ENCODE results near the gene ICAM2.

Gene ICAM2

DNA sequence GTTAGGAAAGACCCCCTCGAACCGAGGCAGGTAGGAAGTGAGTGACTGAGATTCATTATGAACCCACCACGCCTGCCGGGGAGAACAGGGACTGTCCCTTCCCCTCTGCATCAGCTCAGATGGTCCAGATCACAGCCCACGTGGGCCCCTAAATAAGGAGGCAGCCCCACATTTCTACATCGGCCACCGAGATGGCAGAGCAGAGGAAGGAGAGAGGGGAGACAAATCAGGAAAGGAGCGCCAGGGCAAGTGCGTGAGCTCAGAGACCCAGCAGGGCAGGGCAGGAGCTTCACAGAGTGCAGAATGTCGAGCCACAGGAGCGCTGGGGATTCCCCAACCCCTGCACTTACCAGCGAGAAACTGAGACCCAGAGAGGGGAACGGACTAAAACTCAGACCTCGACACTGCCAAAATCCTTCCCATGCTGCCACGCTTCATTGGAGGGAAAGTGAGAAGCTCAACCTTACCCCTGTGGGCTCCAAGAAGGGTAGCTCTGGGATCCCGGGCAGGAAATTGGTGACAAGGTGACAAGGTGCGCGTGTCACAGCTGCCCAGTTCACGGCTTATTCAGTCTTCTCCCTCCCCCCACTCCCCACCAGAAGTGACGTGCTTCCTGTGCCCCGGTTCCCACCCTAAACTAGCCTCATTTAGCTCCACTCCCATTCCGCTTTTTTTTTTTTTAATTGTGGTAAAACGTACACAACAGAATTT lies at the start of gene ICAM2:
TSS of gene ICAM2 (minus strand) at position 578 of the 711 bp plus-strand sequence. CDS start 13,942 bp downstream, outside the sequence.
- DNase-seq (ENCODE audit: low read depth in 2 of 2), result peak; percentile 85 to 88

DNA sequence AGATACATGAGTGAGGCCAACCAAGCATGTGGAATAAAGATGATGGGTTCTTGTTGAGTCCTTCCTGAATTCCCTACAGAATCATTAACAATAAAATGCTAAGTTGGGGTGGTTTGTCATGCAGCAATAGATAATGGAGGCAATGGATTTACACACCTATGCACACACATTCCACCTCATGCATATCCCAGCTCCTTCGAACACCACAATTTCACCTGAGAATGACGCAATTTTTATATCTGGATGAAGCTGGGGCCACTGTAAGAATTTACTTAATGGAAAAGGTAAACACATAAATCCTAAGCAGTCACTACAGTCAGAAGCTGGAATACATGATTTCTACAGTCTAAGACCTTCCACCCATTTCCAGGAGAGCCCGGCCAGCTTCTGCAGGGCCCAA lies 49.8 kb upstream of the ICAM2 start:
- no peak for DNase-seq (ENCODE audit: low read depth in 2 of 2)

DNA sequence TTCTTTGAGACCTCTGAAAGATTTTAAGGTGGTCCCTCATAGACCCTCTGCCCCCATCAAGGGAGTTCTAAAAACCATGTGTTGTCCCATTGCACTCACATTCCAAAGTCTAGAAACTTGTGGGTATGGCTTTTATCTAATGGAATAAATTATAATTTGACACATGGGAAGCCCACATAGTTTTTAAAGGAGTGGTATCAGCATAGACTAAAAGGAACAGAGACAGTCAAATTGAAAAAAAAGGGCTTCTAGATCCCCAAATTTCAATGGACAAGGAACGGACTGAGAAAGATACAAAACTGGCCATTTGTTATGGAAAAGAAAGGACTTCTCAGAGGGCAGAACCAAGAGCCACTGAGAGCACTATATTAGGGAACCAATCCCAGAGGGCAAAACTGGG lies 48.7 kb upstream of the ICAM2 start:
- no peak for DNase-seq (ENCODE audit: low read depth in 2 of 2)

DNA sequence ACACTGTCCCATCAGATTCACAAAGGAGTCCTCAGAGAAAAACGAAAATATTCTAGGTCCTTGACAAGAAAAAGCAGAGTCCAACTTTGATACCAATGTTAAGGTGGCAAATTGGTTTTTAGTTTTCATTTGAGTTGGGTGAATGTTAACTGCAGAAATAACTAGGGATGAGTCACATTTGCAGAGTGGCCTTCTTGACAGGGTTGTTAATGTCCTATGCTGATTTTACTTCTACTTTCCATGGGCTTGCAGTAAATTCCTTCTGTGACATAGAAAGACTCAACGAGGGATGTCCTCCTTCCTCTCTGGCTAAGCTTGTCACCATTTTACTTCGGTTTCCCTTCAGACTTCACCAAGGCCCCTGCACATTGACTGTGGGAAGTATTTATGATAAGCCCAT lies 47.2 kb upstream of the ICAM2 start:
- no peak for DNase-seq (ENCODE audit: low read depth in 2 of 2)

DNA sequence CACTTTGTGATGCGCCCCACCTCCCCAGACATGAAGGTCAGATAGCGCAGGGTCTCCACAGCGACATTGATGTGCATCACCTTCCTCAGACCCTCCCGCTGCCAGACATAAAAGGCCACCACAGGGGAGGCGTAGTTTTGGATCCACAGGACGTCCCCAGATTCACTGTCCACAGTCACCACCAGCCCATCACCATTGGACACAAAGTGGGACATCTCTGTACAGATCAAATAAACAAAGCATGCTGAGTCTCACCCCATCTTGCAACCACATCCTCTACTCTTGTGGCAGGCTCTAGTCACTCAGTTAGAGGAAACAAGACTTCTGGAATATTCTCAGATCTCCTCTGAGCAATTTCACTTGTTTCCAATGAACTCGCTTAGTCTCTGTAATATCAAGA lies 46.3 kb upstream of the ICAM2 start:
- DNase-seq (ENCODE audit: low read depth in 2 of 2), result no peak

DNA sequence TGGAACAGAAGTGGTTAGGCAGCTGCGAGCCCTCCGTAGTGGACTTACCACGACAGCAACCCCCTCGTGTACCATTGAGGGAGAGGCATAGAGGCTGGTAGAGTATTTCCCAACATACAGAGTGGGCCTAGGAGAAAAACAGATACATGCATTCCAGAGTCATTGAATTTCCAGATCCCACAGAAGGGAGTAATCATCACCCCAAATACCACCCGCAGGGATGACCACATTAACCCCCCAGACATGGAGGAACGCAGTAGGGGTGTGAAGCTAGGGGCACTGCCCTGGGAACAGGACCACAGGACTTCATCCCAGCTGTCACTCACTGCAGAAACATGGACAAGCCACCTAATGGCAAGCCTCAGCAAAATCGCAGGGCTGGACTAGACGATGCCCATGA lies 44.7 kb upstream of the ICAM2 start:
- DNase-seq (ENCODE audit: low read depth in 2 of 2), result no peak

DNA sequence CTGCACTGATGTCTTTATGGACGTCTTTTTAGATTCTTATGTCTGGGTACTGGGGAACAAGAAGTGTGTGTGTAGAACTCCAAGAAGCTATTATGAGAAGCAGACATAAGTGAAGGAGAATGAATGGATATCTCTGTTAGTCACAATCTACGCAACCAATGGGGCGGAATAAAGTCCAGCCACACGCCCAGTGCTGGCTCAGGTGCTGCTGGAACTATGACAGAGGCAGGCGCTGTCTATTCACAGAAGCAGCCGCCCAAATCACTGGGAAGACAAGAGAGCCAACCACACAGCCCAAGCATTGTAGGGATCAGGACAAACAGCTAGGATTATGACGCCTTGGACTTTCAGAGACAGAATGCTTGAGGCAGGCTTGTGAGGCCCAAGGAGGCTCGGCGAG lies 43.9 kb upstream of the ICAM2 start:
- no peak for DNase-seq (ENCODE audit: low read depth in 2 of 2)

DNA sequence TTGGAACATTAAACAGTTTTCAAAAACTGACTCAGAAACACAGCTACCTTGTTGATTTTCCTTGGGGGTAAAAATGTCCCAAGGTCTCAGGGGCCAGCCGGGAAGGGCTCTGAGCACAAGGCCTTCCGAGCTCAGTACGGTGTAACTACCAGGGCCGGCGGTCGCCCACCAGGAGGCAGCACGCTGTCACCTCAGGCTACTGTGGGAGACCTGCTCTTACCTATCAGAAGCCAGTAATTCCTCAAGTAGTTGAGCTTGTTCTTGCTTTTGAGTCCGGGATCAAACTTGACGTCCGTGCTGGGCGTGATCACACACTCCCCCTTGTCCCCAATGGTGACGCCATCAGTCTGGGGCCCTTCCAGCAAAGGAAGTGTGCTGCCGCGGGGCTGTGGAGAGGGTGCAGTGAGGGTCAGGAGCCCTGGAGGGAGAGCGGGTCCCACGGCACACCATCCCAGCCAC lies 43.4 kb upstream of the ICAM2 start:
- peak in 1 of 2 donors; percentile 21 for DNase-seq (ENCODE audit: low read depth in 2 of 2)

DNA sequence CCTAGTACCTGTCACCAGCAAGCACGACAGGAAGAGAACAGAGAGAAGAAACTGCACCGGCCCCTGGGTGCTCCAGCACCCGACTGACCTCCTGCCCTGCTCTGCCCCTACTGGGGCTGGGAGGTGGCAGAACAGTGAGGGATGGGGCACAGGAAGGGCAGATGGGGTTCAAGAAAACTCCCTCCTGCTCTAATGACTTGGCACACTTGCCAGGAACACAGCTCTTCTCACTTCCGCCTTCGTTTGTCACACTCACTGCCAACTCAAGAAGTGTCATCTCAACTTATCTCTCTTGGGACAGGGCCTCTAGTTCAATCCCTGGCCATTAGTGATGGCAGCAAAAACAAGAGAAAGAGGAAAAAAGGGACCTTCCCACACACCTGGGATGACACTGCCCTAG lies 42.7 kb upstream of the ICAM2 start:
- no peak for DNase-seq (ENCODE audit: low read depth in 2 of 2)

DNA sequence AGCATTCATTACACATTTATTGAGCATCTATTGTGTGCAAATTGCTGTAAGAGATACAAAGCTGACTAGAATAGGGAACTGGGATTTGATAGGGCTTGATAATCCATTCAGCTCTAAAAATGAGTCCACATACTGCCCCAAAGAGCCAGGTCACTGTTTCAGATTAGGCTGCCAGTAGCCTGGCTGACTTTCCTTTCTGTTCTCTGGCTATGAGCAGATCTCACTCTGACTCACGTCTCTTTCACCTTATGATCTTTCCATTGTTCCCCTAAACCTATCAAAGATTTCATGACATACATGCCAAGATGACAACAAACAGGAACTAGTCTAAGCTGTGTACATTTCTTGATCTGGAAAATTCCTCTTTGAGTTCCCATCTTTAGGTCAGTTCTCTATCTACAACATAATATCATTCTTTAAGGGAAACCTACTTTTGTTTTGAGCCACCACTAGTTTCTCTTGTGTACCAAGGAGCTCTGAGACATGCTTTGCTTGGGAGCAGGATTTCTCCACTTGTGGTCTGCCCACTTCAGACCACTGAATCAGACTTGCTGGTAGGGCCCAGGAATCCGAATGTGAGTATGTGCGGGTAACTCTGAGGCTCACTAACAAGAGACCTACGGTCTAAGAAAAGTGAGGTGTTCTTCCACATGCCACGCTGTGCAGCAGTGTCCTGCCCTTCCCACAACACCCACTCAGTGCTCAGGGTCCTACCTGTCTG lies 40.9 kb upstream of the ICAM2 start:
- no peak for DNase-seq (ENCODE audit: low read depth in 2 of 2)

DNA sequence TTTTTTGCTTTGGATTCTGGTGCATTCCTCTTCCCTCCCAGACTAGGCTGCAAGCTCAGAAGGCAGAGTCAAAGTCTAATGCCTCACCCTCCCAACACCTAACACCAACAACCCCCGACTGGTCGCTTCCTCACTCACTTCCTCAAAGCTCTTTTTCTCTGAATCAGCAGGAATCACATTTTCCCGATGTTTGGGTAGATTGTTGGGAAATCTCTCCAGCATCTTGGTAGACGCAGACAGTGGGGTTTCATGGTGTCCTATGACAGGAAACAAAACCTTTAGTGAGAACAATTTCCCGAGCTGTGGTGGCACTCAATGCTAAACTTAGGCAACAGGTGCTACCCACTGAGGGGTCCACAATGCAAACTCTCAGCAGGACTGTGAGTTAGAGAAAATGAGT lies 39.9 kb upstream of the ICAM2 start:
- no peak for DNase-seq (ENCODE audit: low read depth in 2 of 2)

DNA sequence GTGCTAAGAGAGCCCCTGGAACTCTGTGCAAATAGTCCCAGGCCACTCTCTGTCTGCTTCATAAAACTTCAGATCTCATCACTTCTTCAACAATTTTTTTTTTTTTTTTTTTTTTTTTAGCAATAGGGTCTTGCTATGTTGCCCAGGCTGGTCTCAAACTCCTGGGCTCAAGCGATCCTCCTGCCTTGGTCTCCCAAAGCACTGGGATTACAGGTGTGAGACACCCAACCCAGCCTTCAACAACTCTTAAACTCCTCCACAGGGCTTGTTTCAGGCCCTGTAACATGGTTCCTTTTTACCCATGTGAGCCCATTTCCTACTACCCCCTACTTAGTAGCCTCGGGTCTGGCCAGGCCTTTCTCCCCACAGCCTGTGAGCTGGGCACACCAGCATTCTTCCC lies 39.3 kb upstream of the ICAM2 start:
- DNase-seq (ENCODE audit: low read depth in 2 of 2), result no peak

DNA sequence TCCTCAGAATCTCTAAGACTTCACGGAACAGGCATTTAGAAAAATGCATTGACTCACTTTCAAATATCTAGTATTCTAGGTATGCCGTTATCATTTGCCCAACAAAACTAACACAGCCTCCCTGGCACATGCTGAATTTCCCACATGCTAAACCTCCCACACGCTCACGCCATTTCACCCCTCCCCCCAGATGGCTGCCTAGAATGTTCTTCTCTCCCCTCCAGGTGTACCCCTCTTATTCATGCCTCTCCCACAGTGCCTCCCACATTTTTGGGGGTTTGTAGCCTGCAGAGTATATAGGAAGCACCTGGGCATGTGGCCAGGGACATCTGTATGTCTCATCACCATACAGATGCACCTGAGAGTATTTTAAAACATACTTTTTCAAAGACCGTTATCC lies 38.2 kb upstream of the ICAM2 start:
- no peak for DNase-seq (ENCODE audit: low read depth in 2 of 2)

DNA sequence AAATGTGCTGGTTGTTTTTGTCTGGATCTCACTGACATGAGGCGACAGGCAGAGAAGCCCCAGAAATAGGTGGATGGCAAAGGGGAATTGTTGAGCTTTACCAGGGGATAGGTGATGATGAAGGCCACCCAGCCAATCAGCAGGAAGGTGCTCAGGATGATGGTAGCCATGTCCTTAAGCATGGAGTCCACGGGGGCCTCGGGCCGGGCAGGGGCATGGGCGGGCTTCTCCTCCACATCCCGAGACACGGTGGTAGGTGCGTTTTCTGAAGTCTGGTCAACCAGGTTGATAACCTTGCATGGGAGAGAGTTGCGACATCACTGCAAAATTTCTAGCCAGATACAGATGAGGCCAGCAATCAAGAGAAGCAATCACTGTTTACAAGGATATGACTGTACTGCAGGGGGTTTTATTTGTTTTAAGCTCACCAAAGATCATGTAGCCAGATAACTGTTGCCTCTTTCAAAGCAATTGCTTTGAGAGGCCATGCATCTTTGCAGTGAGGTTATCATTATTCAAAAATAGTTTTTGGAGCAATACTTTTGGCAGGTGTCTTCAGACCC lies 37.3 kb upstream of the ICAM2 start:
- no peak for DNase-seq (ENCODE audit: low read depth in 2 of 2)

DNA sequence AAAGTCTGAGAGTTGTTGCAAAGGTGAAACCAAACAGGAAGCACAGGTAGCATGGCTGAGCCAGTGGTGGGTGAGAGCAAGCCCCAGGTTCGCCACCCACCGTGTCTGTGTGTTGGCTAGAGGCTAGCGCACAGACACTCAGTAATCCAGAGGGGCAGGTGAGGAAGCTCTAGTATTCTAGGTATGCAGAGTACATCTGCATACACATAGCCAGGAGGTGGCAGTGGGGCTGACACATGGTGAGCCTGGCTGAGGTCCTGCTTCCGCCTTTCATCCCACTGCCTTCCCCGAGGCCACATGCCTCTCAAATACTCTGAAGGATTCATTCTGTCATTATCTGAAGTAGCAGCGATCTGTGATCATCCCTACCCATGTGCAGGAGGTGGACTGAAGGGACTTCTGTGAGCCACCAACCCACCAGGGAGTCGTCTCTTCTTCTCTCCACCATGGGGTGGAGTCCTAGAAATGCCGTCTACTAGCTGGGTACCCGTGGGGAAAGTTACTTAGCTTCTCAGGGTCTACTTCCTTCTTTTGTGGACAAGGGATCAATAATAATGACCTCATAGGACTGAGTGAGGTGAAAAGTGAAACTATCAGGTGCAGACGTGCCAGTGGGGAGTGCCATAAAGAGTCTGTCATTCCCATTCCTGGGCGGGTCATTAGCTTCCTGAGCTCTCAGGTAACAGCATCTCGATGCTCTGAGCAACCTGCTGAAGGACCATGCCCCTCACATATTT lies 36.0 kb upstream of the ICAM2 start:
- DNase-seq (ENCODE audit: low read depth in 2 of 2), result no peak

DNA sequence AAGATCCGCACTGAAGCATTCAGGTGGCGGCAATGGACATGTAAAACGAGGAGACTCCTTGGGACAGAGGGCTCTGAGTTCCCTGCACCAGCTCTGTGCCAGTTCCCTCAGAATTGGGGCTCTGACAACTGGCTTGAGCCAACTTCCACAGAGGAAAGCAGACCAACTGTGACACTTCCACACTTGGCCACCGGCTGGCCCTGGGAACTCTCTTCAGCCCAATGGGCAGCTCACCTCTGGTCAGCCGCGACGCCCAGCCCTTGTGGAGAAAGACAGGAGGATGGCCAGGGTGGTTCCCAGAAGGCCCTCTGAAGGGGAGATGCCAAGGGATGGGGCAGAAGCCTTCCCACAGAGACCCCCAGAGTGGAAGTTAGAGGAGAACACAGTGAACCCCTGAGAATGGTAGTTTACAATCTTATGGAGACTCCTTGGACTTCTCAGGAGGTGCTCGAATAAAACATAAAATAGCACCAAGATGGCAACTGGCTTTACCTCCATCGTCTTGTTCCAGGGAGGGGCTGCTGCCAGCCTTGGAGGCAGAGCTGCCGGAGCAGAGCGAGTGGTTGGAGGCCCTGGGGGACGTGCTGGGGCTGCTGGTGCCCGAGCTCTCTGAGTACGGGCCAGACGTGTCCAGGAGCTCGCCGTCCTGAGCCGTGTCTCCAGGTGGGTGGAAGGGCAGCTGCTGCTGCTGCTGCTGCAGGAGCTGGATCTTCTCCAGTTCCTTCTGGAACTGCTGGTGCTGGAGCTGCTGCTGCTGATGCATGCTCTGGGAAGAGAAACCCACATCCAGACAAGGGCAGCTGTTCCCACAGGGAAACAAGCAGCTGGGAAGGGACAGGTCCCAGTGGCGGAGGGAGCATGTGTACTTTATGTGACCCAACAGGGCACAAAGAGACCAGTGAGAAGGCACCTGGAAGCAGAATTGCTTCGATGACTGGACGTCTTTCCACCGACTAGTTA lies 35.0 kb upstream of the ICAM2 start:
- no peak for DNase-seq (ENCODE audit: low read depth in 2 of 2)

DNA sequence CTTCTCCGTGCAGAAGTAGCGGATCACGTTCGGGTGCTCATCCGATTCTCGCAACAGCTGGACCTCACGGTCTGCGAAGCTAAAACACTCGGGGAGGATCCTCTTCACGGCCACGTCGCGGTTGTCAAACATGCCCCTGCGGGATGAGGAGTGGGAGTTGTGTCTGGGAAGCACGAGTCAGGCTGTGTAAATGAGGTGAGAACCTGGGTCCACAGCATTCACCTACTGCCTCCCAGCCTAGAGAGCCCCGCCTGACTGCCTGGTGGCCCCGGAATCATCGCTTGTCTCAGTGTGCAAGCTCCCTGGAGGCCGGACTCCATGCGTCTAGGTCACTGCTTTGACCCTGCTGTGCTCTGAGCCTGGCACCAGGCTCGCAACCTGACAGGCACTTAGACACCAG lies 33.9 kb upstream of the ICAM2 start:
- DNase-seq (ENCODE audit: low read depth in 2 of 2), result no peak

DNA sequence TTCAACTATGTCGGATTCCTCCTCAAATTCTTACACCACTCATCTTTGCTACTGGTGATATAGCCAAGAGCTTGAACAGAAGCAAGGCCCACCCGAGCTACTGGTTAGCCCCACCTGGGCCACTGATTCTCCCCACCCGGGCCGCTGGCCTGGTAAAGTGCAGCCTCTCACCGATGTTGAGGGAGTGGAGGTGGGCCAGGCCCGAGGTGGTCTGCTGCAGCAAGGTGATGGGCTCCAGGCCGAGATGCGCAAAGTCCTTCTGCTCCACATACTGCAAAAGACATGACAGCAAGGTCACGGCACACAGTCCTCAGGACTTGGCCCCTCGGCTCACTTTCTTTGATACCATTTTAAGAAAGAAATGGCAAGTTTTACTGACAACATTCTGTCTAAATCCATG lies 32.7 kb upstream of the ICAM2 start:
- no peak for DNase-seq (ENCODE audit: low read depth in 2 of 2)

DNA sequence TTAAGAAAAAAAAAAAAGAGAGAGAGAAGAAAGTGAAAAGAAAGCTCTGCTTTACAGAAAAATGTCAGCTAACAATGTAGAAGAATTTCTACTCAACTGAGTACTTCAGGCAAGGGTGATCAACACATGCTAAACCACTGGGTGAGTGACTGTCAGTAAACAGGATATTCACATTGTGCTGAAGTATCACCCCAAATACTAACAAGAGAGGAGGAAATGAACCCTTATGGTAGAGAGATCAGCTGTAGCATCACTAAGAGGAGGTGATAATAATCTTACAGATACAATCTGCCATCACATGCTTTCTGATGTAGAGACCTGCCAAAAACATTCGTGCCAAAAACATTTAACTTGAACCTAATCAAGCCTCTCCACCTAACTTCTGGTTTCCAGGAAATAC lies 30.7 kb upstream of the ICAM2 start:
- DNase-seq (ENCODE audit: low read depth in 2 of 2), result no peak

DNA sequence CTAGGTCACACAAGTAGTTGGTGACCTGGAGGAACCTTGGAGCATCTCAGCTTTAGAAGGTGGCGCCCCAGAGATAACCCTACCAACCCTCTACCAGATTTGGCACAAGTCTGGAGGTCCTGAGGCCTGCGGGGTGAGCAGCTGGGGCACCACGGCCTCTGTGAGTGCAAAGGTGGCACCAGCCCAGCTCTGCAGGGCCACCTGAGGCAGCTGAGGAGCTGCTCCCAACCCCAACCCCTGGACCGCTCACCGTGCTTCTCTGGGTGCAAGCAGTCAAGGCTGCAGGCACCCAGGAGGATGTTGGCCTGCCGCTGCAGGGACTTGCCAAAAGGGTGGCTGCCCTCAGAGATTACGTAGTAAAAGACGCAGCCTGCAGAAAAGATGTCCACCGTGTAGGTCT lies 28.4 kb upstream of the ICAM2 start:
- DNase-seq (ENCODE audit: low read depth in 2 of 2), result no peak

DNA sequence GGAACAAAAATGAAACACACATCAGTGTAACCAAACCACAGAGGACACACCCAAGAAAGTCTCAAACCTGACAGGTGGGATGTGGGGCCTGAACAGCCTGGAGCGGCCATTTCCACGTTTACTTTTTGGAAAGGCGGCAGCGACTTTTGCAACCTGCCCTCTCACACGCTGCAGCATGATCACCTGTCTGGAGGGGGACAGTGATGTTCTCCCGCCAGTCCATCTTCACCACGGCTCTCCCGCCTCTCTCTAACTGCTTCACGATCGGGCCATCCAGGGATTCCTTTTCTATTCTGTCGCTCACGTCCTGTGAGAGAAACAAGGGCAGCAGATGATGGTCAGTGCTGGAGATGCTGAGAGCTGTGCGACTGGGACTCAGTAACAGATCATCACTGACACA lies 24.7 kb upstream of the ICAM2 start:
- no peak for DNase-seq (ENCODE audit: low read depth in 2 of 2)

All from stimulated activated CD8-positive, alpha-beta memory T cell treated with anti-CD3 and anti-CD28 coated beads, Interleukin-7, amount 100 ng/mL, for 4 hours (primary cell).